GM19099 (cell line): Measurements from ENCODE around the gene C15orf40.

Experiments used
- POLR2A ChIP-seq: IDR thresholded peaks from 3 replicates; pipeline ENCODE4 v1.6.1; 2011; ENCODE audit warnings: low read depth; ENCODE audit not compliant: insufficient read length; ENCODE audit errors: extremely low read depth

C15orf40 gene

GRCh38 chr15:82970078-82970686 is 41.3 kb downstream of the C15orf40 start:
- TF ChIP-seq POLR2A = no peak

GRCh38 chr15:82969353-82969752 is 42.1 kb downstream of the C15orf40 start:
- TF ChIP-seq POLR2A = no peak

DNA sequence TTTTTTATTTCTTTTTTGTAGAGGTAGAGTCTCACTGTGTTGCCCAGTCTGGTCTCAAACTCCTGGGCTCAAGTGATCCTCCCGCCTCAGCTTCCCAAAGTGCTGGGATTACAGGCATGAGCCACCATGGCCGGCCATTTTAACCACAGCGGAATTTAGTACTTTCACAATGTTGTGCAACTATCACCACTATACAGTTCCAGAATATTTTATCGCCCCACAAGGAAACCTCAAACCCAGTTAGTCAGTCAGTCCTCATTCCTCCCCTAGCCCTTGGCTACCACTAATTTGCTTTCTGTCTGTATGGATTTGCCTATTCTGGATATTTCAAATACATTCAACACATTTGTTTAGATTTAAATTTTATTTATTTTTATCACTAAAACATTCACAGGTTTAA is 43.4 kb downstream of the C15orf40 start:
- no peak for TF ChIP-seq POLR2A

GRCh38 chr15:82966671-82967071 is 44.8 kb downstream of the C15orf40 start:
- no peak for TF ChIP-seq POLR2A

DNA sequence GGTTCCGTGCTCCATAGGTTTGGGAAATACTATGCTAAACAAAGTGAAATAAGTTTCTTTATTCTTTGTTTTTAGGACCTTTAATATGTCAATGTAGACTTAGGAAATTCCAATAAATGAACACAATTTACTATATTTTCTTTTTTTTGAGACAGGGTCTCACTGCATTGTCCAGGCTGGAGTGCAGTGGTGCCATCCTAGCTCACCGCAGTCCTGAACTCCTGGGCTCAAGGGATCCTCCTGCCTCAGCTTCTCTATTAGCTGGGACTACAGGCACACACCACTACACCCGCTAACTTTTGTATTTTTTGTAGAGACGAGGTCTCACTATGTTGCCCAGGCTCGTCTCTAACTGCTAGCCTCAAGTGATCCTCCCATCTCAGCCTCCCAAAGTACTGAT is 46.5 kb downstream of the C15orf40 start:
- TF ChIP-seq POLR2A = no peak

- no peak for TF ChIP-seq POLR2A
Measured at GRCh38 chr15:82963471-82964341, 47.7 kb downstream of the C15orf40 start.

DNA sequence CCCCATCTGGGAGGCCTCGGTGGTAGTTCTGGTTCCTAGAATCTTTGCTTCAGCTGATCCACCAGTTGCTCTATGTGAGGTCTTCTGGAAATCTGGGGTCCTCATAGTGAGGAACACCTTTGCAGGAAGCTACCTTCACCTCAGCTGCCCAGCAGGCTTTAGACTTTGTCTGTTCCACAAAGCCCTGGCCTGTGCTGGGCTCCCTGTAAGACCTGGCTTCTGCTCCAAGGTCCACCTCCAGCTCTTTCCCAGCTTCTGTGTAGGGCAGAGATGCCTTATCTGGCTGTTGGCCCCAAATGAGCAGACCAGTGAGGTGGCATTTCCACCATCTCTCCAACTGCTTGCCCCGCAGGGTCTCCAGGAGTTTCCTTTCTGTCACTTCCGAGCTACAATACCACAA is 50.7 kb downstream of the C15orf40 start:
- no peak for TF ChIP-seq POLR2A

DNA sequence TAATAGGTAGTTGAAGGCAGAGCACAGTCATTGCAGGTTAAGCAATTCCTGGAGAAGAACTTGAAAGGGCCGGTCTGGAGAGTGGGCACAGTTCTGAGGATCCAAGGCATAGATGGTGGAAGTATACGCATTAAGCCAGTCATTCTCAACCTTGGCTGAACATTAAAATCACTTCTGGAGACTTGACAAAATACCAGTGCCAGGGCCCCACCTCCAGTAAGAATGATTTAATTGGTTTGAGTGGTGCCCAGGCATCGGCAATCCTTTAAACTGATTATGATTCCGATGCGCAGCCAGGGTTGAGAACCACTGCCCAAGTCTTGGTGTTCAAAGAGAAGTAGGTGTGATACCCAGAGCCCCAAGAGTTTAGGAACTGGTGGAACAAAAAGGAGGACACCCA is 52.0 kb downstream of the C15orf40 start:
- TF ChIP-seq POLR2A = no peak

DNA sequence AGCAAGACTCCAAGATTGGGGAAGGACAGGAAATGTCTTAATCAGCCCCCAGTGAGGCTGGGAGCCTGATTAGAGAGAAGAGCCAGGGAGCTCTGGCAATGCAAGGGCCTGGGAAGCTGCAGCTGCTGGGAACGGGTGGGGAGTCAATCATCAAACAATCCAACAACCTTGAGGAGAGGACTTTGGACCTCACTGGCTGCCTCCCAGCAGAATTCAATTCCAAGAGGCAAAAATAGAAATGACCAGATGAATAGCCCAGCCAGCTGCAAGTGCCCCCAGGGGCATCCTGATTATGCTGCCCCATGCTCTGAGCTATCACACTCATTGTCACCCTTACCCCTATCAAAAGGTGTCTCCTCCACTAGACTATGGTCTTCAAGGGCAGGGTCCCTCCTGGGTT is 52.8 kb downstream of the C15orf40 start:
- no peak for TF ChIP-seq POLR2A

DNA sequence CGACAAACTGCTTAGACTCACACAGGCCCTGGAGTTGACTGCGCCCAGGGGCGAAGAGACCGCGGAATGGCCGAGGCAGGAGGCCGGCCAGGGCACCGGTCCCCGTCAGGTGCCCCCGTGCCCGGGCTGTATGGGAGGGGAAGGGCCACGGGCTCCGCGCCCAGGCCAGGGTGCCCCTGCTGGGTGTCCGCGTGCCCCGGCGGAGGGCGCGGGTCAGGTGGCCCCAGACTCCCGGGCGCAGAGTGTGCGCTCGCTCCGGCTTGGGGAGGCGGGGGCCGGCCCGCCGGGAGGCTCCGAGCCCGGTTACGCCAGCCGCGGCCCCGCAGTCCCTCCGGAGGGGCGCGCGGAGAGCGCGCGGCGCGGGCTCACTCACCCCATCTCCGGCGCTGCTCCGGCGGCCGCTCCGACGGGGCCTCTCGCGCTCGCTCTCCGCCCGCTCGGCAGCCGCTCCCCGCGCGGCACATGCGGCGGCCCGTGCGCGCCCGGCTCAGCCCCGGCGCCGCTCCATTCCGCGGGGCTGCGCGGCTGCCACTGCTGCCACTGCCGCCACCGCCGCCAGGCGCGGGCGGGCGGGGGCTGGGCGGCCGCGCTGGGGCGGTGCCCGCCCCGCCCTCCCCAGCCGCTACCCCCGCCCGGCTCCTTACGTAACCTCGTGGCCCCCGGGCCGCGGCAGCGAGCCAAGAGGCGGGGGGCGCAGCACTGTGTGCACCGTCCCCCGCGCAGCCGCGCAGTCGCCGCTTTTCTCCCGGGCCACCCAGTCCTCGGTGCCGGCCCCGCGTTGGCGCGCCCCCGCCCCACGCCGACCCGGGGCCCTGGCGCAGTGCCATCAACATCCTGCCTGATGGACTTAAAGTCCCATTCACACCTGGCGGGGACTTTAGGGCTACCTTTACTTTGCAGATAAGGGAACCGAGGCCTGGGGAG is 59.0 kb downstream of the C15orf40 start, which contains the start of gene HOMER2:
HOMER2 (minus strand) TSS at position 563 of the 924 bp plus-strand sequence; CDS start at position 378, 185 bp downstream.
- TF ChIP-seq POLR2A = no peak

- no peak for TF ChIP-seq POLR2A
Measured at GRCh38 chr15:82951472-82952157, 59.8 kb downstream of the C15orf40 start.

- no peak for TF ChIP-seq POLR2A
Measured at GRCh38 chr15:82950746-82951370, 60.6 kb downstream of the C15orf40 start.

- TF ChIP-seq POLR2A = no peak
Measured at GRCh38 chr15:82950295-82950694, 61.1 kb downstream of the C15orf40 start.

DNA sequence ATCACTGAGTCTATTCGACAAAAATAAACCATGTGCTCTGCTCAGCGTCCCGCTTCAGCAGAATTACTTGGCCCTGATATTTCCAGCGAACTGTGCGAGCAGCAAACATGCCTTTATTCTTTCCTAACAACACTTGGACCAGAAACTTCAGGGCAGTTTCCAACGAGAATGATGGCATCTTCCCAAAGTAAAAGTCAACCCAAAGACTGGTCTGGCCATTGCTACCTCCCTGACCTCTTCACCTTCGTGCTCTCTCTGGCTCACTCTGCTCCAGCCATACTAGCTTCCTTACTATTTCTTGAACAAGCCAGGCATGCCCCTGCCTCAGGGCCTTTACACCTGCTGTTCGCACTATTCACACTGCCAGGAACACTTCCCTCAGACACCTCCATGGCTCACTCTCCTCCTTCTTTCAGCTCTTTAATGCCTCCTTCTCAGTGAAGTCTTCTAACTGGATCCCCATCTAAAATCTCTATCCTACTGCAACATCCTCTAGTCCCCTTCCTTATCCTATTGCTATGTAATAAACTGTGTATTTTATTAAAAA is 65.2 kb downstream of the C15orf40 start:
- TF ChIP-seq POLR2A = no peak
